GM12875 (cell line): ENCODE measurements around the gene DSCAM.

ENCODE experiments used
- H3K4me3 ChIP-seq: one replicate; pipeline ENCODE4 v1.5.1; 2011; ENCODE audit warnings: low read depth, low read length, control low read depth
- TF ChIP-seq, protein P1 (sequence below): IDR thresholded peaks from 2 replicates; pipeline ENCODE4 v1.5.1; 2011; ENCODE audit warnings: low read depth, mild to moderate bottlenecking, control low read depth, inconsistent platforms, low read length, moderate library complexity, borderline replicate concordance; ENCODE audit not compliant: insufficient read depth

Gene DSCAM

DNA sequence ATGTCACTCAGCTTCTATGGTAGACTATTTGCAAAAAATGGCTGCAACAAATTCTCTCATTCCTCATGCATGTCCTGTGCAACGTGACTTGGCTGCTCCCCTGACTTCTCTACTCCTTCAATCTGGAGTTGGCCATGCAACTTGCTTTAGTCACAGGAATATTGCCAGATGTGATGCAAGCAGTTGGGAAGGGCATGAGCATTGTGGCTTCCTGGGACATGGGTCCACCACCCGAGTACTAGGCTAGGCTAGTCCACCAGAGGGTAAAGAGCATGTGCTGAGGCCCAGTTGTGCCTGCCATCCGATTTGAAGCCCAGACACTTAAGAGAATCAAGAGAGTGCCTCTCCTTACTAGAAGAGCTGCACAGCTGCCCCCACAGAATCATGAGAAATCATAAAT is 89.6 kb downstream of the DSCAM start:
- TF ChIP-seq, protein P1, sequence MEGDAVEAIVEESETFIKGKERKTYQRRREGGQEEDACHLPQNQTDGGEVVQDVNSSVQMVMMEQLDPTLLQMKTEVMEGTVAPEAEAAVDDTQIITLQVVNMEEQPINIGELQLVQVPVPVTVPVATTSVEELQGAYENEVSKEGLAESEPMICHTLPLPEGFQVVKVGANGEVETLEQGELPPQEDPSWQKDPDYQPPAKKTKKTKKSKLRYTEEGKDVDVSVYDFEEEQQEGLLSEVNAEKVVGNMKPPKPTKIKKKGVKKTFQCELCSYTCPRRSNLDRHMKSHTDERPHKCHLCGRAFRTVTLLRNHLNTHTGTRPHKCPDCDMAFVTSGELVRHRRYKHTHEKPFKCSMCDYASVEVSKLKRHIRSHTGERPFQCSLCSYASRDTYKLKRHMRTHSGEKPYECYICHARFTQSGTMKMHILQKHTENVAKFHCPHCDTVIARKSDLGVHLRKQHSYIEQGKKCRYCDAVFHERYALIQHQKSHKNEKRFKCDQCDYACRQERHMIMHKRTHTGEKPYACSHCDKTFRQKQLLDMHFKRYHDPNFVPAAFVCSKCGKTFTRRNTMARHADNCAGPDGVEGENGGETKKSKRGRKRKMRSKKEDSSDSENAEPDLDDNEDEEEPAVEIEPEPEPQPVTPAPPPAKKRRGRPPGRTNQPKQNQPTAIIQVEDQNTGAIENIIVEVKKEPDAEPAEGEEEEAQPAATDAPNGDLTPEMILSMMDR = no peak
- H3K4me3 ChIP-seq = no peak overlapping the region

DNA sequence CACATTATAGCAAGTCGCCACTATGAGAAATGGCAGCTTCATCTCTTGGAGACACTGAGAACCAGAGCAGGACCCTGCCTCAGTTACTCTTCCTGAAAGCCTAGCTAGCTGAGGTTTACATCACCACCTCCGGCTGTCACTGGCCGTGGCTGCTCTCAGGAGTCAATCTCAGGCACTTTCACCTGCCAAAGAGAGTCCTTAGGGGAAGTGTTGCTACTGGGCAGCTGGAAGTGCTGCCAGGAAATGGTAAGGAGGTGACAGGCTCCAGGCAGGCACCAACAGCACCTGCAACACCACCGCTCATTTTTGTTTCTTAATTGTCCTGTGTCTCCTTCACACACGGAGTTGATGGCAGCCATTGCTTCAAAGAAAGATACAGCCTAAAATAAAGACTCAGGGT is 92.5 kb downstream of the DSCAM start:
- TF ChIP-seq, protein P1 = no peak
- no peak overlapping the region for H3K4me3 ChIP-seq

DNA sequence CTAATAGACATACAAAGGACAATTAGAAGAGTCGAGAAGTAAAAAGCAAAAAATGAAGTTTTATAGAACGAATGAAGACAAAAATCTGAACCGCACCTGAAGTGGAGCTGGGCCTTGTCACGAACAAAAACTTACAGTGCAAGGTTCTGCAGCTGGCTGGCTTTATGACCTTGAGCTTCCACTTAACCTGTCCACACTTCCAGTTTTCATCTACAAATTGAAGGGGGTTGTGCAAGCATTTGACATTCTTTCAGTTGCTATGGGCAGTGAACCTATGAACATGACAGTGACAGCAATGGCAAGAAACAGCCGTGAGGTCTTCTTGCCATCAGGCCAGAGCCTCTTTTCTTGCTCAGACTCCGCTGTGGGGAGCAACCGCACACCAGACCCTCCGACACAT is 93.2 kb downstream of the DSCAM start:
- H3K4me3 ChIP-seq = no peak overlapping the region
- TF ChIP-seq, protein P1 = no peak

DNA sequence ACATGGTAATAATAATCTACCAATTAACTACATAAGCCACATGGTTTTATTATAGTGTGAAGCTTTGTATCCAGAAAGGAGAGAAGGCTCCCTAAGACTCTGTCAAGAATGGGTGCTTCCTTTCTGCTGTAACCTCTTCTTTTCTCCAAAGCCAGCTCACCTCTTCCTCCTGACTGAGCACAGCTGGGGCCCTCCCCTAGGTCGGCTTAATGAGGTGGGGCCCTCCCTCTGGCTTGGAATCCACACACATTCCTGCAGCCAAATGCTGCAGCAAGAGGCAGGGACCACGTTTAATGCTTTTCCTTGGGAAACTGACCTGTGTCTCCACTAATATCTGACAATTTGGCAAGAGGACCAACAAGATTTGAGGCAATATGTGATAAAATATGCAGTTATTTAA is 94.8 kb downstream of the DSCAM start:
- H3K4me3 ChIP-seq = no peak overlapping the region
- TF ChIP-seq, protein P1 = no peak

DNA sequence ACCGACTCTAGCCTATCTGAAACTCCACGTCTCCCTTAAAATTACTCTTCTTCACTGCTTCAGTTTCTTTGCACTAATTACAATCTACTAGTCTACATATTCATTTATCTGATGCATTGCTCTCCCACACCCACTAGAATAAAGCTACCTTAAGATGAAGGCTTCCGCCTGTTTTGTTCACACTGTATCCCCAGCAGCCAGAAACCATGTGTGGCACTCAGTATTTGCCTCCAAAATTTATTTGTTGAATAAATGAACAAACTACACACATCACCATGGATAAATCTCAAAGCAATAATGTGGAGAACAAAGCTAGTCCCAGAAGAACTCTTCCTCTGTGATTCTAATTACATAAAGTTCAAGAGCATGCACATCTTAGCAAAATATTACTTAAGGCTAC is 95.7 kb downstream of the DSCAM start:
- TF ChIP-seq, protein P1 = no peak

DNA sequence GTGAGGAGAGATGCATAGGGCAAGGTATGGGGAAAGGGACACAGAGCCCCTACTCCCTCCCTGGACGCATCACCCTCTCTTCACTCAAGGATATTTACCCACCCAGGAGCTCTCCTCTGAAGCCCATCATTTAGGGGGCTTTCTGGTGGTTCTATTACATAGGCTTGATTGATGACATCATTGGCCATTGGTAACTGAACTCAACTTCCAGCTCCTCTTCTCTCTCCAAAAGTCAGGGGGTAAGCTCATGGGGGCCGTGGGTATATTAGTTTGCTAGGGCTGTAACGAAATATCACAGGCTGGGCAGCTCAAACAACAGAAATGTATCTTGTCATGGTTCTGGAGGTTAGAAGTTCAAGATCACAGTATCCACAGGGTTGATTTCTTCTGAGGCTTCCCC is 110.8 kb downstream of the DSCAM start:
- TF ChIP-seq, protein P1 = no peak
- no peak overlapping the region for H3K4me3 ChIP-seq

More for the DNA sequence above, 95.7 kb downstream of the DSCAM start:
- H3K4me3 ChIP-seq = no peak overlapping the region

DNA sequence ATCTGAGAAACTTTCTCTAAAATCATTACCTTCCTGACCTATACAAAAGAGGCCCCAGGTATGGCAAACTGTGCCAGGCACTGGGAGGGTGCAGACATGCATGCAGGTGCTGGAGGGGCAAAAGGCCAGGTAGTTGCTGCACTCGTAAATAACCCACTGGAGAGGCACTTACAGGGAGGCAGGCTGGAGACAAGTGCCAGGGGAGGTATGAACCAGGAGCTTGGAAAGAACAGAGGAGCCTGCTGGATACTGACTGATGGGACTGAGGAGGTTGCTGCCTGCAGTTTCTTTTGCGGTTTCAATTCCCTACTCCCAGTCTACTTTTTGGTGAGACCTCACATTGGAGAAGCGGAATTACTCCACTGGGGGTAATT is 113.9 kb downstream of the DSCAM start:
- no peak overlapping the region for H3K4me3 ChIP-seq
- TF ChIP-seq, protein P1 = no peak
